NCI-H2196 treated with DMSO at 0.1 percent for 48 hours (cell line): Measurements from ENCODE around the gene INSYN1.

Source experiments
- DNase-seq: peaks from one replicate; lab custom pipeline; 2025; ENCODE audit not compliant: unreplicated experiment; lab: John Stamatoyannopoulos, UW

Gene INSYN1

GRCh38 chr15:73777741-73778140, 24.6 kb upstream of the INSYN1 start:
- DNase-seq, result no peak

GRCh38 chr15:73773428-73773827, 20.3 kb upstream of the INSYN1 start:
- no peak for DNase-seq

- DNase-seq, result no peak
These were observed 18.4 kb upstream of the INSYN1 start for GRCh38 chr15:73771385-73772045.

- no peak for DNase-seq
These were observed 16.9 kb upstream of the INSYN1 start for GRCh38 chr15:73770050-73770449.

- no peak for DNase-seq
These were observed 14.8 kb upstream of the INSYN1 start for GRCh38 chr15:73767806-73768501.

- DNase-seq, result no peak
These were observed 13.4 kb upstream of the INSYN1 start for GRCh38 chr15:73766598-73766997.

- no peak for DNase-seq
These were observed 12.6 kb upstream of the INSYN1 start for GRCh38 chr15:73765778-73766177.

- no peak for DNase-seq
These were observed 10.8 kb upstream of the INSYN1 start for GRCh38 chr15:73763931-73764330.

GRCh38 chr15:73760330-73761329, 7.5 kb upstream of the INSYN1 start:
- no peak for DNase-seq

GRCh38 chr15:73758461-73758860, 5.3 kb upstream of the INSYN1 start:
- DNase-seq, result no peak

- no peak for DNase-seq
These were observed 4.4 kb upstream of the INSYN1 start for GRCh38 chr15:73757571-73757970.

- no peak for DNase-seq
These were observed 3.9 kb upstream of the INSYN1 start for GRCh38 chr15:73756947-73757513.

- DNase-seq, result no peak
These were observed 3.2 kb upstream of the INSYN1 start for GRCh38 chr15:73756390-73756789.

- no peak for DNase-seq
These were observed 2.8 kb upstream of the INSYN1 start for GRCh38 chr15:73755946-73756345.

GRCh38 chr15:73755481-73755880, 2.3 kb upstream of the INSYN1 start:
- DNase-seq, result no peak

- no peak for DNase-seq
These were observed 1.3 kb upstream of the INSYN1 start for GRCh38 chr15:73754461-73754860.

GRCh38 chr15:73752806-73753193, 351 bp downstream of the INSYN1 start:
- no peak for DNase-seq

GRCh38 chr15:73751899-73752805, 999 bp downstream of the INSYN1 start:
- no peak for DNase-seq

- DNase-seq, result no peak
These were observed 1.6 kb downstream of the INSYN1 start for GRCh38 chr15:73751511-73751898.

GRCh38 chr15:73750951-73751350, 2.2 kb downstream of the INSYN1 start:
- no peak for DNase-seq
